NB4 (cell line): ENCODE measurements around the gene KCNH3.

Experiments used
- DNase-seq: peaks from one replicate; pipeline ENCODE4 v3.0.0; 2010; ENCODE audit warnings: low read depth
- H3K4me3 ChIP-seq: one replicate; pipeline ENCODE4 v1.5.1; 2011; ENCODE audit warnings: mild to moderate bottlenecking, low read depth, low read length, moderate library complexity
- CTCF ChIP-seq: IDR thresholded peaks from one replicate; pipeline ENCODE4 v1.5.1; 2012; ENCODE audit warnings: low read depth, low read length
- MAX ChIP-seq: IDR thresholded peaks from 2 replicates; pipeline ENCODE4 v1.6.1; 2011; ENCODE audit warnings: low read depth, low read length
- MYC ChIP-seq: IDR thresholded peaks from 2 replicates; pipeline ENCODE4 v1.6.1; 2011; ENCODE audit warnings: low read depth, low read length
- POLR2A ChIP-seq: IDR thresholded peaks from 2 replicates; pipeline ENCODE4 v1.6.1; 2011; ENCODE audit warnings: mild to moderate bottlenecking; ENCODE audit not compliant: insufficient read length; ENCODE audit errors: extremely low read depth

The KCNH3 gene

DNA sequence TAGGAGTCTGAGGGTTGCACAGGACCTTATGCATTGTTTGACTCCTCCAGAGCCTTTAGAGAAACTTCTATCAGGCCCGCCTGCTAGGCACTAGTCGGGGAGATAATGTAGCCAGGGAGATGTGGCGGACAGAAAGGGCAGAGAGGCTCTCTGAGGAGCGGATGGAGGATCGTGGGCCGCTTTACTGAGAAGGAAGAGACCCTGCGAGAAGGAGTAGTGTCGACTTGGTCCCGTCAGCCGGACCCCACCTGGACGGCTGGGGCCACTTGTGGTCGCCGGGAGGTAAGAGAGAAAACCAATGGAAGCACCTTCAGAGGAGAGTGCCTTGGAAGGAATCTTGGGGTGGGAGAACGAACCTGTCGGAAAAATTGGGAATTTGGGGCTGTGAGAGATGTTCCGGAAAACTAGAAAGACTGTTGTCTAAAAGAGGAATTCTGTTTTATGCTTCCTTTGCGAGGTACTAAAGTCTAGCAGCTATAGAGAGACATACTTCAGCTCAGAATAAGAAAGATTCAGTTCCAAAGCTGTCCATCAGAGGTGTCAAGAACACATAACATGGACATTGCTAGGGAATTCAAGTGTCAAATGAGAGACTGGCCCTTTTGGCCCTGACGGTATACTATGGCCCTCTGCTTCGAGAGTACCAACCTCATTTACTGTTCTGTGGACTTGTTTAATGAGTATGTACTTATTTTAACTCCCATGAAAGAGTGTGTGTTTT, 29.8 kb downstream of the KCNH3 start:
- peak overlapping the region; percentile 87 for H3K4me3 ChIP-seq
- TF ChIP-seq MAX, result no peak
- no peak for TF ChIP-seq MYC
- no peak for TF ChIP-seq CTCF
- TF ChIP-seq POLR2A, result no peak
- DNase-seq, result peak; percentile 52

DNA sequence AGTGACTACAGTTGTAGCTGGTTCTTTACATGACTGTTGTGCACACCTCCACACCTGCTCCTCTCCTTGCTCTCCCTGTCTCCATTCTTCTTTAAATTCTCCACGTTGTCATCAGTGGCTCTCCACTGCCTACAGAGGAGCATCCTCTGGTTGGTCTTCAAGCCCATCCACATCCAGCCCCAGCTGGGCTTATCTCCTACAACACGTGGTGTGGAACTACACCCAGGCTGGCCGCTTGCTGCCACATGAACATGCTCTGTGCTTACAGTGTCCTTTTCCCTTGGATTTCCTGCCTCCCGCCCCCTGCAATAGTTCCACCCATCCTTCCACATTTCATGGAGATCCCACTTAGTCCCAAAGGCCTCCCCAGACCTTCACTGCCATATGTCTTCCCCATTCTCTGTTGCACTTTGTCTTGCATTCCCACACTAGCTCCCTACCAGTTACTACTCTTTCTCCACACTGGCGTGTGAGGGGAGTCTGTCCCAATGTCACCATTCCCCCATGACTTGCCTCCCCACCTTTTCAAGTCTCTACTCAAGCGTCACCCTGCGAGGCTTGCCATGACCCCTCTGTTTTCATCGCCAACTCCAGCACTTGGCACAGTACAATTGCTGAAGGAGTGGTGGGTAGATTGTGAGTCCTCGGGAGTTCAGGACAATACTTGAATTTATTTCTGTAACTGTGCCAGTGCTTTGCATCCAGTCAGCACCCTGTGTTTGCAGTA, 38.9 kb downstream of the KCNH3 start:
- no peak overlapping the region for H3K4me3 ChIP-seq
- TF ChIP-seq MAX (no peak), POLR2A (no peak), CTCF (no peak), MYC (no peak)
- no peak for DNase-seq

GRCh38 chr12:49578471-49579112, 39.8 kb downstream of the KCNH3 start:
- no peak for TF ChIP-seq MAX
- TF ChIP-seq MYC, result no peak
- no peak for TF ChIP-seq CTCF
- TF ChIP-seq POLR2A, result no peak
- peak; percentile 33 for DNase-seq
- no peak overlapping the region for H3K4me3 ChIP-seq

- TF ChIP-seq MAX (no peak), CTCF (peak; percentile 83)
- DNase-seq, result peak; percentile 60
- no peak overlapping the region for H3K4me3 ChIP-seq
Measured at GRCh38 chr12:49580572-49581535, 42.0 kb downstream of the KCNH3 start.

DNA sequence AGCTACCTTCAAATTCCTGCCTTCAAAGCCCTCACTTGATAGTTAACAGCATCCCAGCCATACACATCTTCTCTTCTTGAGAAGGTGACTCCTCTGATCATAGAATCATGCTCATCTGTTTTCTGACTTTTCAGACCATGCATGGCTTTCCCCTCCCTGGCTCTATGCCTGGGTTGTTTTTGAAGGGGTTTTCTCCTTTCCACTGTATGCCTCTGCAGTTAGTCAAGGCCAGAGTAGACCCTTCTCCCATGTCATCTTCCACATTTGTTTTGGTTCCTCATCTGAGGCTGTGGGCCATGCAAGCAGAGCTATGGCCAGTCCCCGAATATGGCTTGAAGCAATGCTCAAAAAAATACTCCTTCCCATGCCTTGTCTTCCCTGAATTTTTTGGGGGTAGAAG, 43.4 kb downstream of the KCNH3 start:
- no peak for TF ChIP-seq MYC
- no peak for TF ChIP-seq POLR2A
- TF ChIP-seq CTCF, result no peak
- no peak for TF ChIP-seq MAX
- no peak overlapping the region for H3K4me3 ChIP-seq
- DNase-seq, result no peak
